HG03342 (cell line): ENCODE measurements around the gene KIAA0825.
"Not testable (repeated sequence)": the region's sequence is repeated elsewhere in the genome, so short reads cannot be mapped to it uniquely, and the experiment has no call there.

Experiments
- ATAC-seq: cut with Tn5 transposase; IDR thresholded peaks from one replicate; pipeline ENCODE4 v1.9.1; 2021; ENCODE audit warnings: mild to moderate bottlenecking, moderate library complexity; ENCODE audit not compliant: unreplicated experiment

KIAA0825 gene

GRCh38 chr5:94197970-94198369 is 420.4 kb downstream of the KIAA0825 start:
- no peak for ATAC-seq

- no peak for ATAC-seq
These were observed 421.5 kb downstream of the KIAA0825 start for GRCh38 chr5:94196953-94197352.

- ATAC-seq = no peak
These were observed 425.6 kb downstream of the KIAA0825 start for GRCh38 chr5:94192658-94193391.

- no peak for ATAC-seq
These were observed 426.8 kb downstream of the KIAA0825 start for GRCh38 chr5:94191604-94192003.

GRCh38 chr5:94188725-94189124 is 429.7 kb downstream of the KIAA0825 start:
- no peak for ATAC-seq

GRCh38 chr5:94184870-94185269 is 433.5 kb downstream of the KIAA0825 start:
- no peak for ATAC-seq

- ATAC-seq = peak; percentile 69
These were observed 436.5 kb downstream of the KIAA0825 start for GRCh38 chr5:94181895-94182294.

- ATAC-seq = no peak
These were observed 437.6 kb downstream of the KIAA0825 start for GRCh38 chr5:94180761-94181160.

- no peak for ATAC-seq
These were observed 442.5 kb downstream of the KIAA0825 start for GRCh38 chr5:94175912-94176311.

GRCh38 chr5:94174748-94175411 is 443.5 kb downstream of the KIAA0825 start:
- no peak for ATAC-seq

- no peak for ATAC-seq
These were observed 445.3 kb downstream of the KIAA0825 start for GRCh38 chr5:94173100-94173499.

GRCh38 chr5:94171070-94171469 is 447.3 kb downstream of the KIAA0825 start:
- not testable (repeated sequence) for ATAC-seq

GRCh38 chr5:94170158-94170557 is 448.2 kb downstream of the KIAA0825 start:
- peak; percentile 76 for ATAC-seq

- ATAC-seq = no peak
These were observed 450.3 kb downstream of the KIAA0825 start for GRCh38 chr5:94168151-94168550.

GRCh38 chr5:94161801-94162200 is 456.6 kb downstream of the KIAA0825 start:
- ATAC-seq = no peak

- ATAC-seq = no peak
These were observed 459.3 kb downstream of the KIAA0825 start for GRCh38 chr5:94159144-94159543.

GRCh38 chr5:94157704-94158539 is 460.5 kb downstream of the KIAA0825 start:
- no peak for ATAC-seq

GRCh38 chr5:94154672-94155071 is 463.7 kb downstream of the KIAA0825 start:
- ATAC-seq = no peak

- ATAC-seq = peak; percentile 48
These were observed 464.5 kb downstream of the KIAA0825 start for GRCh38 chr5:94153736-94154450.

- ATAC-seq = not testable (repeated sequence)
These were observed 474.8 kb downstream of the KIAA0825 start for GRCh38 chr5:94143621-94144020.

GRCh38 chr5:94140300-94140699 is 478.1 kb downstream of the KIAA0825 start:
- ATAC-seq = no peak
